Vagina (tissue), 2 donors: ENCODE results near the gene TAS2R19. TPM values are rescaled to one million over a fixed set of nuclear protein-coding genes. Genes with fewer than 3 reads are reported as not detected.
"Not testable (repeated sequence)": the region's sequence is repeated elsewhere in the genome, so short reads cannot be mapped to it uniquely, and the experiment has no call there.

Experiments used
- DNase-seq, 2 donors: peaks; one replicate each; pipeline ENCODE4 v3.0.0-alpha.2; 2017; ENCODE audit errors: extremely low spot score in 2 of 2
- H3K27ac ChIP-seq: fragments of 200-600 bp; sonication (generic); one replicate; pipeline ENCODE4 v1.5.1; 2019
- H3K27me3 ChIP-seq: fragments of 200-600 bp; sonication (generic); one replicate; pipeline ENCODE4 v1.5.1; 2019
- H3K36me3 ChIP-seq, 2 donors: fragments of 200-600 bp; sonication (generic); one replicate each; pipeline ENCODE4 v1.5.1; 2017 to 2019
- H3K4me1 ChIP-seq: fragments of 200-600 bp; sonication (generic); one replicate; pipeline ENCODE4 v1.5.1; 2019
- H3K4me3 ChIP-seq, 2 donors: fragments of 200-600 bp; sonication (generic); 1 replicate in 1 of 2; 2 replicates in 1 of 2; pipeline ENCODE4 v1.5.1; 2016 to 2019
- H3K9me3 ChIP-seq: fragments of 200-600 bp; sonication (generic); one replicate; pipeline ENCODE4 v1.5.1; 2019
- POLR2A ChIP-seq, 2 donors: fragments of 450-650 bp; IDR thresholded peaks; one replicate each; pipeline ENCODE4 v1.6.1; 2017; ENCODE audit warnings: antibody characterized with exemption in 2 of 2, mild to moderate bottlenecking in 2 of 2, moderate library complexity in 2 of 2
- POLR2AphosphoS5 ChIP-seq, 2 donors: sonication (generic); formaldehyde crosslinking; IDR thresholded peaks; one replicate each; pipeline ENCODE4 v1.9.0; 2017; ENCODE audit warnings: antibody characterized with exemption in 2 of 2, mild to moderate bottlenecking in 2 of 2, low read depth in 1 of 2; ENCODE audit not compliant: insufficient read depth in 1 of 2
- intact Hi-C: fragments of 100-400 bp; cut with DNase I; formaldehyde crosslinking; loops from one replicate; pipeline ENCODE4 v1.15.1; 2023
- total RNA-seq: library from RNA; depleted of rRNA; stranded (reverse); fragments of >200 nt; gene quantifications from one replicate; pipeline ENCODE4 v1.2.3, GENCODE V29; 2016
- TF ChIP-seq, protein P1 (sequence below), 3 experiments: fragments of 450-650 bp in 2 of 3; fragments of 200-600 bp in 1 of 3; sonication (generic) in 1 of 3; IDR thresholded peaks; one replicate each; pipeline ENCODE4 v1.5.1; 2017 to 2019; ENCODE audit warnings: antibody characterized with exemption in 3 of 3, mild to moderate bottlenecking in 2 of 3, moderate library complexity in 2 of 3

TAS2R19 gene
- 6.4 TPM for total RNA-seq

DNA sequence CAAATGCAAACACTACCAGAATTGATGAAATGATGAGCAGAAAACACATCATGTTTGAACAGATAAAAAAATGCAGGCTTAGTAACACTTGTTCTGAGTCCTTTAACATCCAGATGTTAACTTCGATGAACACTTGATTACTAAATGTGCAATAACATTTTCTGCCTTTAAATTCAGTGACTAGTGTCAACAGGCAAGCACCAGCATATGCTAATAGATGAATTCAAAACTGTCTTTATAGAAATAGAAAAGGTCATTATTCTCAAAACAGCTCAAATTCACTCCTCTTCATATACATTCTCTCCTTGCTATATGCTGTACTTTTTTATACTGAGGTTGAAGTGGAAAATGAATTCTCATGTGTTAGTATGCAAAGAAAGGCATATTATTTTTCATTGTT lies at the start of gene TAS2R19:
Gene TAS2R19, minus strand, starts transcription at position 101 of the 400 bp plus-strand sequence. Its CDS starts 49 bp downstream, at position 52.
- H3K36me3 ChIP-seq: peaks cover 0 to 3% of the 10 kb centered on the region in 2 donors
- intact Hi-C loops: no loop called here
- no peak for TF ChIP-seq POLR2A (IDR thresholded peaks at IDR 0.05)
- TF ChIP-seq POLR2AphosphoS5 (IDR thresholded peaks at IDR 0.05; ENCODE audit: insufficient read depth in 1 of 2, low read depth in 1 of 2): no peak
- TF ChIP-seq, protein P1, sequence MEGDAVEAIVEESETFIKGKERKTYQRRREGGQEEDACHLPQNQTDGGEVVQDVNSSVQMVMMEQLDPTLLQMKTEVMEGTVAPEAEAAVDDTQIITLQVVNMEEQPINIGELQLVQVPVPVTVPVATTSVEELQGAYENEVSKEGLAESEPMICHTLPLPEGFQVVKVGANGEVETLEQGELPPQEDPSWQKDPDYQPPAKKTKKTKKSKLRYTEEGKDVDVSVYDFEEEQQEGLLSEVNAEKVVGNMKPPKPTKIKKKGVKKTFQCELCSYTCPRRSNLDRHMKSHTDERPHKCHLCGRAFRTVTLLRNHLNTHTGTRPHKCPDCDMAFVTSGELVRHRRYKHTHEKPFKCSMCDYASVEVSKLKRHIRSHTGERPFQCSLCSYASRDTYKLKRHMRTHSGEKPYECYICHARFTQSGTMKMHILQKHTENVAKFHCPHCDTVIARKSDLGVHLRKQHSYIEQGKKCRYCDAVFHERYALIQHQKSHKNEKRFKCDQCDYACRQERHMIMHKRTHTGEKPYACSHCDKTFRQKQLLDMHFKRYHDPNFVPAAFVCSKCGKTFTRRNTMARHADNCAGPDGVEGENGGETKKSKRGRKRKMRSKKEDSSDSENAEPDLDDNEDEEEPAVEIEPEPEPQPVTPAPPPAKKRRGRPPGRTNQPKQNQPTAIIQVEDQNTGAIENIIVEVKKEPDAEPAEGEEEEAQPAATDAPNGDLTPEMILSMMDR (IDR thresholded peaks at IDR 0.05): no peak
- no peak for DNase-seq
- no peaks in the 10 kb centered on the region for H3K27me3 ChIP-seq
- no peaks in the 10 kb centered on the region for H3K9me3 ChIP-seq
- H3K4me1 ChIP-seq: no peaks in the 10 kb centered on the region
- no peak within 1 kb of the TSS for H3K27ac ChIP-seq
- no peak within 1 kb of the TSS for H3K4me3 ChIP-seq

GRCh38 chr12:11071414-11071813 lies 49.0 kb upstream of the TAS2R19 start:
- H3K27me3 ChIP-seq: no peaks in the 10 kb centered on the region
- no peak overlapping the region for H3K4me3 ChIP-seq
- no peak overlapping the region for H3K27ac ChIP-seq
- no peaks in the 10 kb centered on the region for H3K9me3 ChIP-seq
- no peak for TF ChIP-seq POLR2AphosphoS5 (IDR thresholded peaks at IDR 0.05; ENCODE audit: insufficient read depth in 1 of 2, low read depth in 1 of 2)
- no peaks in the 10 kb centered on the region for H3K36me3 ChIP-seq
- H3K4me1 ChIP-seq: no peaks in the 10 kb centered on the region
- intact Hi-C loops: no loop called here
- no peak for DNase-seq

GRCh38 chr12:11070999-11071398 lies 48.6 kb upstream of the TAS2R19 start:
- TF ChIP-seq POLR2A (IDR thresholded peaks at IDR 0.05) (no peak), POLR2AphosphoS5 (IDR thresholded peaks at IDR 0.05; ENCODE audit: insufficient read depth in 1 of 2, low read depth in 1 of 2) (no peak)
- TF ChIP-seq, protein P1 (IDR thresholded peaks at IDR 0.05): no peak
- Histone ChIP-seq H3K36me3 (no peaks in the 10 kb centered on the region), H3K27me3 (no peaks in the 10 kb centered on the region), H3K4me3 (no peak overlapping the region), H3K27ac (no peak overlapping the region), H3K9me3 (no peaks in the 10 kb centered on the region), H3K4me1 (no peaks in the 10 kb centered on the region)
- intact Hi-C loops: no loop called here
- DNase-seq: no peak

DNA sequence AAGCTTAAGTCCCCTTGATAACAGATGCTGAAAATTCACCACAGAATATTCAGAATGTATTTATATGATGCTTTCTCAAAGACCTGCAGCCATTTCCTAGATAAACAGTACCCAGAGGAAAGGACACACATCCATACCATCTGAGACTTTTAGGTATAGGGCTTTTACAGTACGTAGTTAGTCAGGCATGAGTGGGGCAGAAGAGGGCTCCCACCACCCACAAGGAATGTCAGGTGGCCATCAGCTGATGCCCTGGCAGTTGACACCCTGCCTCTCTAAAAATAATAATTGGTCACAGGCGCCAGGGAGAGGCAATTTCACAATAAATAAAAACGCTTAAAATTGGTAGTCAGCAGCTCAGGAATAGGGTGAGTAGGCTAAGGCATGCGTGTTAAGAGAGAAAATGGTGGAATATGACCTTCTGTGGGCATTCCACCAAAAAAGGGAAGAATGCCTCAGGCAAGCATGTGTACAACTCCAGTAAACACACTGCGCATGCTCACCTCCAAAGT lies 47.5 kb upstream of the TAS2R19 start:
- H3K4me3 ChIP-seq: no peak overlapping the region
- intact Hi-C loops: no loop called here
- no peak for TF ChIP-seq POLR2A (IDR thresholded peaks at IDR 0.05)
- TF ChIP-seq POLR2AphosphoS5 (IDR thresholded peaks at IDR 0.05; ENCODE audit: insufficient read depth in 1 of 2, low read depth in 1 of 2): no peak
- TF ChIP-seq, protein P1 (IDR thresholded peaks at IDR 0.05): no peak

GRCh38 chr12:11067514-11067913 lies 45.1 kb upstream of the TAS2R19 start:
- no peak overlapping the region for H3K4me3 ChIP-seq
- H3K4me1 ChIP-seq: no peaks in the 10 kb centered on the region
- no peak for DNase-seq
- no peak overlapping the region for H3K27ac ChIP-seq
- TF ChIP-seq, protein P1 (IDR thresholded peaks at IDR 0.05): no peak
- TF ChIP-seq POLR2AphosphoS5 (IDR thresholded peaks at IDR 0.05; ENCODE audit: insufficient read depth in 1 of 2, low read depth in 1 of 2) (no peak), POLR2A (IDR thresholded peaks at IDR 0.05) (no peak)
- no peaks in the 10 kb centered on the region for H3K27me3 ChIP-seq
- intact Hi-C loops: no loop called here
- no peaks in the 10 kb centered on the region for H3K9me3 ChIP-seq
- no peaks in the 10 kb centered on the region for H3K36me3 ChIP-seq

More for the DNA sequence above, 47.5 kb upstream of the TAS2R19 start:
- Histone ChIP-seq H3K27ac (no peak overlapping the region), H3K9me3 (no peaks in the 10 kb centered on the region), H3K27me3 (no peaks in the 10 kb centered on the region), H3K4me1 (no peaks in the 10 kb centered on the region), H3K36me3 (no peaks in the 10 kb centered on the region)
- no peak for DNase-seq

- H3K9me3 ChIP-seq, H3K36me3 ChIP-seq, H3K4me3 ChIP-seq, H3K27ac ChIP-seq, intact Hi-C loops, DNase-seq, H3K27me3 ChIP-seq, H3K4me1 ChIP-seq: not testable (repeated sequence)
Observed at GRCh38 chr12:11062194-11062593, 39.8 kb upstream of the TAS2R19 start, which contains the start of gene TAS2R46. TAS2R46 (minus strand) TSS chr12:11062294; CDS start chr12:11062294, 0 bp downstream.
